Bronchial epithelial cell (primary cell): ENCODE results near the gene DARS1. TPM values are rescaled to one million over a fixed set of nuclear protein-coding genes. Genes with fewer than 3 reads are reported as not detected.

Experiments used
- DNase-seq: peaks from one replicate; pipeline ENCODE4 v3.0.0-alpha.2; 2010; ENCODE audit warnings: low read depth
- FAIRE-seq: peaks from 2 replicates; lab custom pipeline; 2011; peaks lifted over from hg19 to GRCh38; lab: Jason Lieb, UNC
- H3K27me3 ChIP-seq: 2 replicates; pipeline ENCODE4 v1.5.1; 2011; ENCODE audit warnings: low read length; ENCODE audit not compliant: control insufficient read depth, insufficient read depth
- H3K36me3 ChIP-seq: 2 replicates; pipeline ENCODE4 v1.5.1; 2011; ENCODE audit warnings: low read length; ENCODE audit not compliant: control insufficient read depth, insufficient read depth
- H3K4me3 ChIP-seq: 2 replicates; pipeline ENCODE4 v1.5.1; 2011; ENCODE audit warnings: mild to moderate bottlenecking, low read depth, low read length, control low read depth
- total RNA-seq: library from RNA; depleted of rRNA; stranded (reverse); fragments of >200 nt; gene quantifications from 2 replicates; pipeline ENCODE4 v1.2.1, GENCODE V29; 2014
- TF ChIP-seq, protein P1 (sequence below): IDR thresholded peaks from 2 replicates; pipeline ENCODE4 v1.5.1; 2011; ENCODE audit warnings: mild to moderate bottlenecking, moderate library complexity, low read length, control low read depth, inconsistent platforms; ENCODE audit not compliant: insufficient read depth, severe bottlenecking

DARS1 gene
- total RNA-seq, 1 donor from 2014 or later, result 111 TPM

DNA sequence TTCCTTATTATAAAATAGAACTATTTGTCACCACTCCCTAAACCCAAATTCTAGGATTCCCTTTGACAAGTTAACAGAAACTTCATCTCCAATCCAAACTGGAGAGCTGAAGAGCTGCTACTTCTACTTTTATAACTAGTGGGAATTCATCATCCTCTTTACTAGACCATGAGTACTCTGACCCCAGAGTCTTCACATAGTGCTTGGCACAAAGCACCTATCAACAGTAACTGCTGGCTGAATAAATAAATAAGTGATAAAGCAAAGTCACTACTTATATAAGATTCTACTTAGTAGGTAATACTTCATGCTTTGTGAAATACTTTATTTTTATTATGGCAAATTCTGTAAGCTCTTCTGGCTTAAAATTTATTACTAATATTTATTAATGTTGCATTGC is 49.5 kb downstream of the DARS1 start:
- Histone ChIP-seq H3K27me3 (no peaks in the 10 kb centered on the region), H3K4me3 (no peak overlapping the region), H3K36me3 (peaks cover 4% of the 10 kb centered on the region)
- FAIRE-seq (no peak), DNase-seq (no peak)
- TF ChIP-seq, protein P1, sequence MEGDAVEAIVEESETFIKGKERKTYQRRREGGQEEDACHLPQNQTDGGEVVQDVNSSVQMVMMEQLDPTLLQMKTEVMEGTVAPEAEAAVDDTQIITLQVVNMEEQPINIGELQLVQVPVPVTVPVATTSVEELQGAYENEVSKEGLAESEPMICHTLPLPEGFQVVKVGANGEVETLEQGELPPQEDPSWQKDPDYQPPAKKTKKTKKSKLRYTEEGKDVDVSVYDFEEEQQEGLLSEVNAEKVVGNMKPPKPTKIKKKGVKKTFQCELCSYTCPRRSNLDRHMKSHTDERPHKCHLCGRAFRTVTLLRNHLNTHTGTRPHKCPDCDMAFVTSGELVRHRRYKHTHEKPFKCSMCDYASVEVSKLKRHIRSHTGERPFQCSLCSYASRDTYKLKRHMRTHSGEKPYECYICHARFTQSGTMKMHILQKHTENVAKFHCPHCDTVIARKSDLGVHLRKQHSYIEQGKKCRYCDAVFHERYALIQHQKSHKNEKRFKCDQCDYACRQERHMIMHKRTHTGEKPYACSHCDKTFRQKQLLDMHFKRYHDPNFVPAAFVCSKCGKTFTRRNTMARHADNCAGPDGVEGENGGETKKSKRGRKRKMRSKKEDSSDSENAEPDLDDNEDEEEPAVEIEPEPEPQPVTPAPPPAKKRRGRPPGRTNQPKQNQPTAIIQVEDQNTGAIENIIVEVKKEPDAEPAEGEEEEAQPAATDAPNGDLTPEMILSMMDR, result no peak

DNA sequence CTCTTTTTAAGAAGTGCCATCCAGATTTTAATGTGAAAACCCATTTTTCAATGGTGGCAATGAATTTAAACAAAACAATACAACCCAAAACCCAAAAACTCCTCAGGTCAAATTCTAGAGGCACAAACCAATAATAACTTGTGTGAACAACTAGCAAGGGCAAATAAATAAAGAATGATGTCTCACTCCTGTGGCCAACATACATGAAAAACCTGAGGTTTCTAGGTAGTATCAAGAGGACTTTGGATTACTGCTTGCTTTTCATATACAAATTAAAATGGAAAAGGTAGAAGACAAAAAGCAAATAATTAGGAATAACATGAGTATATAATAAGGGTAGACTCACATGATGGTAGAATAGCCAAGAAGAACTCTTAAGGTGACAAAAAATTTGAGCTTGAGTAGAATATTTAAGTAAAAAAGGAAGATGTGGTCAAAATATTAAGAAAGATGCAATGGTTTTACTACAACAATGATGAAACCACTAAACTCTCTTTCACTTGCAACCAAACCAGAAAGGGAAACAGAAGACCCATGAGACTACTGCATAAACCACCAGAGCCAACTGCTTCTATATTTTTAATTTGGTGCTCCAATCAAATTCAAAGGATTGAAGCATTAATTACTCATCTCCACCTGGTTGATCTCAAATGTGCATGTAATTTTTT is 53.5 kb downstream of the DARS1 start:
- TF ChIP-seq, protein P1, result no peak
- Histone ChIP-seq H3K4me3 (no peak overlapping the region), H3K36me3 (peaks cover 7% of the 10 kb centered on the region), H3K27me3 (no peaks in the 10 kb centered on the region)
- no peak for FAIRE-seq
- no peak for DNase-seq

DNA sequence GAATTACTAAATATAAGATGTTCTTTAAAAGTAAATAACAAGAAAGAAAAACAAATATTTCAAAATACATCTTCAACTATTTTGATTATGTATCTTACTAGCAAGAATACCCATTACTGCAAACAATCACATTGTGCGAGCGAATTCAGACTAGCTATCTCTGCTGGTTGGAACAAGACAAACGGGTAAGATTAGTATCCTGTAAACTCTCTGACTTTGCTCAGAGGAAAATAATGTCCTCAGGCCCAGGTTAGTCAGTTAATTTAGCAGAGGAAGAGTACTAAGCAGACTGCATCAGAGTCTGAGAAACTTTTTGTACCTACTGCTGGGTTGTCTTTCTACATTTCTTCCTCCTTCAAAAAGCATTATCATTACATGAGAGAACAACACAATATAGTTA is 58.8 kb downstream of the DARS1 start:
- no peak for FAIRE-seq
- peaks cover 5% of the 10 kb centered on the region for H3K36me3 ChIP-seq

DNA sequence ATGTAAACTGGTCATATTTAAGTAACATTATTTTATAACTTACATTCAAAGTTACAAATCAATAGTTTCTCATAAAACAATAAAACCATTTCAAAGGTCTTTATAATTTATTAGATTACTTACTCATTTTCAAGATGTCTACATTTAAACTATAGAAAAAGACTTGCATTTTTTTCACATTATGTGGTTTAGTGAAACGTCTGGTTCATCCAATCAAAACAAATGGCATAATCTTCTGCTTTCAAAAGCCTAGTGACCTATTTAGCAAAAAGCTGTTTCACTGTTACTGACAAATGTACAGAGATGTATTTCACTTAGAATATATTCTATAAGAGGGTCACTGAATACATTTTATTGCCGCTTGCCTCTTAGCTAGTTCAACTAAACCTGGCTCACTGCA is 59.9 kb downstream of the DARS1 start:
- Histone ChIP-seq H3K36me3 (peaks cover 3% of the 10 kb centered on the region), H3K27me3 (no peaks in the 10 kb centered on the region), H3K4me3 (no peak overlapping the region)
- DNase-seq (no peak), FAIRE-seq (no peak)
- TF ChIP-seq, protein P1, result no peak

More for the DNA sequence above, 58.8 kb downstream of the DARS1 start:
- no peak overlapping the region for H3K4me3 ChIP-seq
- no peak for DNase-seq
- TF ChIP-seq, protein P1, result no peak
- H3K27me3 ChIP-seq, result no peaks in the 10 kb centered on the region

DNA sequence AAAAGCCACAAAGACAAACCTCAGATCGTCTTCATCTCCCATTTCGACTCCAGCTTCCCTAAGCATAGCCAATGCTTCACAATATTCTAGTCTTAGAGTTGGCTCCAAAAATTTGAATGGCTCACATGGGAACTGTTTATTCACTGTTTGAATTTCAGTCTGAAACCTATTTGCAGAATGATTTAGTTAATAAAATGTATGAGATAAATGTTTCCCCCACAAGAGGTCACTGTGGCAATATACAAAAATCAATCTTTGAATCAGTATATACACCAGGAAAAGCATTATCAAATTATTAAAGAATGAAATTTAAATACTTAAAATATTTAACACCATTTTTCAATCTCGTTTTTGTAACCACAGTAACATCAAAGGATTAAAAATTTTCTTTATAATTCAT is 69.2 kb downstream of the DARS1 start:
- FAIRE-seq (no peak), DNase-seq (peak; percentile 45)

More for the DNA sequence above, 69.2 kb downstream of the DARS1 start:
- TF ChIP-seq, protein P1, result peak; percentile 15
- H3K4me3 ChIP-seq, result no peak overlapping the region
- H3K36me3 ChIP-seq, result peaks cover 1% of the 10 kb centered on the region
- no peaks in the 10 kb centered on the region for H3K27me3 ChIP-seq
